GM18909 (cell line): ENCODE results near the gene MUC20.
"Not testable (repeated sequence)": the region's sequence is repeated elsewhere in the genome, so short reads cannot be mapped to it uniquely, and the experiment has no call there.

ENCODE experiments used
- ATAC-seq: cut with Tn5 transposase; IDR thresholded peaks from one replicate; pipeline ENCODE4 v1.9.1; 2021; ENCODE audit warnings: mild to moderate bottlenecking; ENCODE audit not compliant: unreplicated experiment, poor library complexity

MUC20 gene

DNA sequence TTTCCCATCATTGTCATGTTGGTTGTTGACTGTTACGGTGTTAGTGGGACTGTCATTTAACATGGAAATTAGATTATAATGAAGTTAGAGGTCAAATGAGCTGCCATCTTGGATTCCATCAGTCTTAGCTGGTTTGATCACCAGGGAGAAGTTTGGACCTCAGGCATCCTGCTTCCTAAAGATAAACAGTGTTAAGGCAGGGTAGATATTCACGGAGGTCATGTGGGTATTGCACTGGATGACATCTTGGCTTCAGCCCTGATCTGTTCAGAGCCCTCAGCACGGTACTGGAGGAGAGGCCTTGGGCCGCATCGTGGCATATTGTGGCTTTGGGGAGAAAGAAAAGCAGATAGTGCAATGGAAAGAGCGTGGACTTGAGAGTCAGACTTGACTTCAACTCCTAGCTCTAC lies 11.1 kb upstream of the MUC20 start:
- ATAC-seq, result no peak

DNA sequence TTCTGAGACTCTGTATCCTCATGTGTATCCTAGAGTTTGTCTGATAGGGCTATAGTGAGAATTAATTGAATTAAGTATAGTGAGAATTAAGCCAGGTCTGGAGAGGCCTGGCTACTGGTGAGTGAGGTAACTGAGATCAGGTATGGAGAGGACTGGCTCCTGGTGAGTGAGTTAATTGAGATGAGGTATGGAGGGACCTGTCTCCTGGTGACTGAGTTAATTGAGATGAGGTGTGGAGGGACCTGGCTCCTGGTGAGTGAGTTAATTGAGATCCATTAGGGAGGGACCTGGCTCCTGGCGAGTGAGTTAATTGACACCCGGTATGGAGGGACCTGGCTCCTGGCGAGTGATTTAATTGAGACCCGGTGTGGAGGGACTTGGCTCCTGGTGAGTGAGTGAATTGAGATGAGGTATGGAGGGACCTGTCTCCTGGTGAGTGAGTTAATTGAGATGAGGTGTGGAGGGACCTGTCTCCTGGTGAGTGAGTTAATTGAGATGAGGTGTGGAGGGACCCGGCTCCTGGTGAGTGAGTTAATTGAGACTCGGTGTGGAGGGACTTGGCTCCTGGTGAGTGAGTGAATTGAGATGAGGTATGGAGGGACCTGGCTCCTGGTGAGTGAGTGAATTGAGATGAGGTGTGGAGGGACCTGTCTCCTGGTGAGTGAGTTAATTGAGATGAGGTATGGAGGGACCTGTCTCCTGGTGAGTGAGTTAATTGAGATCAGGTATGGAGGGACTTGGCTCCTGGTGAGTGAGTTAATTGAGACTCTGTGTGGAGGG lies 10.5 kb upstream of the MUC20 start:
- not testable (repeated sequence) for ATAC-seq

DNA sequence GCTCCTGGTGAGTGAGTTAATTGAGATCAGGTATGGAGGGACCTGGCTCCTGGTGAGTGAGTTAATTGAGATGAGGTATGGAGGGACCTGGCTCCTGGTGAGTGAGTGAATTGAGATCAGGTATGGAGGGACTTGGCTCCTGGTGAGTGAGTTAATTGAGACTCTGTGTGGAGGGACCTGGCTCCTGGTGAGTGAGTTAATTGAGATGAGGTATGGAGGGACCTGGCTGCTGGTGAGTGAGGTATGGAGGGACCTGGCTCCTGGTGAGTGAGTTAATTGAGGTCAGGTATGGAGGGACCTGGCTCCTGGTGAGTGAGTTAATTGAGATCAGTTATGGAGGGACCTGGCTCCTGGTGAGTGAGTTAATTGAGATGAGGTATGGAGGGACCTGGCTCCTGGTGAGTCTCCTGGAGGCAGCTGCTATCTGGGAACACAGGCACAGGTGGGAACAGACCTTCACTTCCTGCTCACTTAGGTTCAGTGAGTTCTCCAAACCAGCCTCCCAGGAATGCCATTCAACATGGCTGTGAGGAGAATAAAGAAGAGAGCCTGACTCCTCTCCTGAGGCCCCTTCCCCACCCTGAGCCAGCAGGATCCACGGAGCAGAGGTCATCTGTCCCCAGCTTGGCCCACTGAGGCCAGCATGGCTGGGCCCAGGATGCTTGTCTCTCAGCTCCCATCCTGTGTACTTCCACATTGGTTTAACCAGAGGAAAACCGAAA lies 9.5 kb upstream of the MUC20 start:
- ATAC-seq, result not testable (repeated sequence)

DNA sequence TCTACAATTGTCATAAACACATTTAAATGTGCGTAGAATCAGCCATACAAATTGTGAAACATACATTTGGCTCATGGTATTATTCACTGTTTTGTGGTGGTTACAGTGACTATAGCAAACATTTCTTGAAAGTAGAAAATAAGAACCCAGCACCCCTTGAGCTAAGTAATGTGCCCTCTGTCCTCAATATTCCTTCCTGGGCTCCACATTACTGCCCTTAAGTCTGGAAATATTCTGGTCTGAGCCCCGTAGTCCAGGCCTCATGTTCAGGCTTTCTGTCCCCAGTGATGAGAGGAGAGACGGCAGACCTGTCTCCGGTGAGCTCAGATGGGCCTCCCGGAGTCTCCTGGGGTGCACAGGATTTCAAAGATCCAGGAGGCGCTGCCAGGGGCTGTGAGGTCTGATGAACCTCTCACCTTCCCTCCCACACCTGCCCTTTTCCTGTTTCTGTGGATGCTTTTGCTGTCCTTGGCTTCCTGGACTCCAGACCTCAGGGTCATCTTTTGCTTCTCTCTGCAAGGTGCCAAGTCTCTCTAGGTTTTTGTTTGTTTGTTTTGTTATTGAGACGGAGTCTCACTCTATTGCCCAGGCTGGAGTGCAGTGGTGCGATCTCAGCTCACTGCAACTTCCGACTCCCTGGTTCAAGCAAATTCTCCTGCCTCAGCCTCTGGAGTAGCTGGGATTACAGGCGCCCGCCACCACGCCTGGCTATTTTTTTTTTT lies 8.8 kb upstream of the MUC20 start:
- no peak for ATAC-seq

DNA sequence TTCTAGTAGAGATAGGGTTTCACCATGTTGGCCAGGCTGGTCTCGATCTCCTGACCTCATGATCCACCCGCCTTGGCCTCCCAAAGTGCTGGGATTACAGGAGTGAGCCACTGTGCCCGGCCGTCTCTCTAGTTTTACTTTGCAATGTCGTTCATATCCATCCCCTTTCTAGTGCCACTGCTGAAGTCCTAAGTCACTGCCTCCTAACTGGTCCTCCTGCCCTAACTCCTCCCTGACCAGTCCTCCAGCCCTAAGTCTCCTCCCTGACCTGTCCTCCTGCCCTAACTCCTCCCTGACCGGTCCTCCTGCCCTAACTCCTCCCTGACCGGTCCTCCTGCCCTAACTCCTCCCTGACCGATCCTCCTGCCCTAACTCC lies 8.3 kb upstream of the MUC20 start:
- not testable (repeated sequence) for ATAC-seq

DNA sequence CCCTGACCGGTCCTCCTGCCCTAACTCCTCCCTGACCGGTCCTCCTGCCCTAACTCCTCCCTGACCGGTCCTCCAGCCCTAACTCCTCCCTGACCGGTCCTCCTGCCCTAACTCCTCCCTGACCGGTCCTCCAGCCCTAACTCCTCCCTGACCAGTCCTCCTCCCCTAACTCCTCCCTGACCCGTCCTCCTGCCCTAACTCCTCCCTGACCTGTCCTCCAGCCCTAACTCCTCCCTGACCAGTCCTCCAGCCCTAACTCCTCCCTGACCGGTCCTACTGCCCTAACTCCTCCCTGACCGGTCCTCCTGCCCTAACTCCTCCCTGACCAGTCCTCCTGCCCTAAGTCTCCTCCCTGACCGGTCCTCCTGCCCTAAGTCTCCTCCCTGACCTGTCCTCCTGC lies 7.6 kb upstream of the MUC20 start:
- ATAC-seq, result not testable (repeated sequence)

DNA sequence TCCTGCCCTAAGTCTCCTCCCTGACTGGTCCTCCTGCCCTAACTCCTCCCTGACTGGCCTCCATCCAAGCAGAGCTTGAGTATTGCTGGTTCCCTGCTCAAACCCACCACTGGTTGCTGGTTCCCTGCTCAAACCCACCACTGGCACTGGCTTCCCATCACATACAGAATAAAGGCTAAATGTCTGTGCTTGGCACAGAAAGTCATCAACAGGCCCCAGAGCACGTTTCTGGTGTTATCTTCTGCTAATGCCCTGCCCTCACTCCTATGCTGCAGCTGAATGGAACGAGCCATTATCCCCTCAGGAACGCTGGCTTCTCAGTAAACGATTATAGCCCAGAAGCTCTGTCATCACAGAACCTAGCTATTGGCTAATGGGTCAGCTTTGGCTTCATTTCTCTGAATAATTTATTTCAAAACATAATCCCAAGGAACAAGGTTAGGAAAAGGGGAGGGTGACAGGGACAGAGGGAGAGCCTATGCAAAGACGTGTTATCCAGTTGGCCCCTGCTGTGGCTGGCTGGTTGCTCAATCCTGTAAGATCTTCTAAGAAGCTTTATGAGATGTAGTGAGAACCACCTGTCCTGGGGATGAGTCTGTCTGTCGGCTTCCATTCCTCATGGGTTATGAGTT lies 6.3 kb upstream of the MUC20 start:
- ATAC-seq, result no peak

DNA sequence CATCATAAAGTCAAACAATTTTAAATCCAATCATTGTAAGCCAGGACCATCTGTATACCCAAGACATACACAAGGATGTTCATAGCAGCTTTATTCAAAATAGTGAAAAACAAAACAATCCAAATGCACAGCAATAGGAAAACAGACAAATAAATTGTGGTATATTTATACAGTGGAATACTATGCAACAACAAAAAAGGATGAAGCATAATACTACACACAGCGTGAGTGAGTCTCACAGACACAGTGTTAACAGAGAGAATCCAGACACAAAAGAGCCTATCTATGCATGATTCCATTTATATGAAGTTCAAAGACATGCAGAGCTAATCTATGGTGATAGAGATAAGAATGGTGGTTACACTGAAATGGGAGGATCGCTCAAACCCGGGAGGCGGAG lies 5.6 kb upstream of the MUC20 start:
- ATAC-seq, result no peak

DNA sequence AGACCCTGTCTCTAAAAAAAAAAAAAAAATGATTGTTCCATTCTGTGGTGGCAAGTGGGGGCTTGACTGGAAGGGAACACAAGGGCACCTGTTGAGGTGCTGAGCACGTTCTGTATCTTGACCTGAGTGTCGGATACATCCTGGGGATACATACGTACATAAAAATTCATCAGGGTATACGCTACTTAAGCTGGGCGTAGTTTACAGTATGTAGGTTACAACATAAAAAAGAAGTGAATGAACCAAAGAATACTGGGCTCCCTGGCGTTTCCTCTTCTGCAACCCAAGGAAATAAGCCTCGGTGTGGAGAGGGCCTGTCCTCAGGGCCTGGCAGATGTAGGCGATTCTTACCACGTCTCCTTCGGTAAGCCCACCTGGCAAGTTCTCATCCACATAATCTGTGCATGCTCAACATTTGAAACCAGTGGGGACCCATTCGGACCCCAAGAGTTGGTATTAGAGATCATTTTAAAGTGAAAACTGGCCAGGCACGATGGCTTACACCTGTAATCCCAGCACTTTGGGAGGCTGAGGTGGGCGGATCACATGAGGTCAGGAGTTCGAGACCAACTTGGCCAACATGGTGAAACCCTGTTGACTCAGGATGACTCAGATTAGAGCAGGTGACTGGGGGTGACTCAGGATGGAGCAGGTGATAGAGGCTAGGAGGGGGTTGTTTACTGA lies 5.1 kb upstream of the MUC20 start:
- ATAC-seq, result no peak

DNA sequence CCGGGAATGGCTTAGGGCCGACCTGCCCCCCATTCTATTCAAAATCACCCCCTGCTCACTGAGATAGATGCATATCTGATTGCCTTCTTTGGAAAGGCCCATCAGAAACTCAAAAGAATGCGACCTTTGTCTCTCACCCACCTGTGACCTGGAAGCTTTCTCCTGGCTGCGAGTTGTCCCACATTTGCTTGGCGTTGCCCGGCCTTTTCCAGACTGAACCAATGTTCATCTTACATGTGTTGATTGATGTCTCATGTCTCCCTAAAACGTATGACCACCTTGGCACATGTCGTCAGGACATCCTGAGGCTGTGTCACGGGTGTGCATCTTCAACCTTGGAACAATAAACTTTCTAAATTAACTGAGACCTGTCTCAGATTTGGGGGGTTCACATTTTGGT lies 3.4 kb upstream of the MUC20 start:
- ATAC-seq, result no peak

DNA sequence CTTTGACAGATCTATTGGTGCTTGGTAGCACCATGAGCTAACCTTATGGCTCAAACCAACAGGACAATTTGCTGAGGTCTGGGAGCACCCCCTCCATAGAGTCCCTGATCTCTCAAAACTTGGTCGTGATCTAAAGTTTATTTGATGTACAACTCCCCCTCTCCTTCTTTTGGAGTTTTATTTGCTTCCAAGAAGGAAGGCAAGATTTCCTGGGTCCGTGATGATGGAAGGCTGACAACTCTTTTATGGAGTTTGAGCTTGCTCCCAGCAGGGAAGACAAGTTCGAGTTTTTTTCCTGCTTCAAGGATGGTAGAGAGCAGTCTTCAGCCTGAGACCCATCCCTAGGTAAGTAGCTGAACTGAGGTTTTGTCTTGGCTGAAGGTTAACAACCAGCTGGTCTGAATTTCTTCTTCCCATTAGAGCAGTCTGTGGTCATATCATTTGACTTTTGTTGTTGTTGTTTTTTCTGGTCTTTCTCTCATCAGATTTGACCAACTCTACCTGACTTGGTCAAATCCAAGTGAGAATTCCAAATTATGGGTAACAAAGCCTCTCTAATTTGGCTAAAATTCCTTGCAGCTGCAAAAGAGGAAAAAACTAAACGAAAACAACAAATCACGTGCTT lies 2.8 kb upstream of the MUC20 start:
- ATAC-seq, result no peak

DNA sequence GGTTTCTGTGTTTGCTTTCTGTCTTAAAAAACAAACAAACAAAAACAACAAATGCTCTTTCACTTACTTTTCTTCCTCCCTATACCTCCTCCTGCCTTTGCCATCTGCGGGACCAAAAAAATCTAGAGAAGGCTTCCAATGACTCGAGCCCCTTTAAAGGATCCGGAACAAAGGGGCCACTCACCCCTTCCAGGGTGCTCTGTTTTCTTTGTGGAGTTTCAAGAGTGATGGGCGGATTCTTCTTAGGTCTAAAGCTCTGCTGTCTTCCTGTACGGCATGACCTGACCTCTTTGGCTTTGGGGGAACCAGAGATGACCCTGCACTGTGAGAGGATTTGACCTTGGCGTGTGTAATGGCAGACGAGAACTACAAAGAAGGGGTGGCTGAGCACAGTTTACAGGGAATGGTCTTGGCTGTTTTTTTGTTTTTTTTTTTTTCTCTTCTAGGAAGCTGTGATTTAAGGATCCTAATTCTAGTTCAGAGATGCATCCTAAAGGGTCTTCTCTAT lies 2.2 kb upstream of the MUC20 start:
- no peak for ATAC-seq

DNA sequence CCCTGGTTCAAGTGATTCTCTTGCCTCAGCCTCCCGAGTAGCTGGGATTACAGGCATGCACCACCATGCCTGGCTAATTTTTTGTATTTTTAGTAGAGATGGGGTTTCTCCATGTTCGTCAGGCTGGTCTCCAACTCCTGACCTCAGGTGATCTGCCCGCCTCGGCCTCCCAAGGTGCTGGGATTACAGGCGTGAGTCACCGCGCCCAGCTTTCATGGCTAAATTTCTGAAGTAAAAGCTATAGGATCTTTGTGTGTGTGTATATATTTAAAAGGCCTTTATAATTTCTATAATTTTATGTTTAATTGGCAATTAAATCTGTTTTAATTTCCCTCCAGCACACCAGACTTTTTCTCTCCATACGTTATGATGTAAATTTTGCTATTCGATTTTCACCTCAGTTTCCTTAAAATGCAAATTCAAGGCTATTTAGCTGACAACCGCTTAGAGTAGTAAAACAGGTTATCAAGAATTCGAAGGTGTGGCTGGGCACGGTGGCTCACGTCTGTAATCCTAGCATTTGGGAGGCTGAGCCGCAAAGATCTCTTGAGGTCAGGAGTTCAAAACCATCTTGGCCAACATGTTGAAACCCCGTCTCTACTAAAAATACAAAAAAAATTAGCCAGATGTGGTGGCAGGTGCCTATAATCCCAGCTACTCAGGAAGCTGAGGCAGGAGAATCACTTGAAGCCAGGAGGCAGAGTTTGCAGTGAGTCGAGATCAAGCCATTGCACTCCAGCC lies 1.1 kb upstream of the MUC20 start:
- ATAC-seq, result not testable (repeated sequence)

DNA sequence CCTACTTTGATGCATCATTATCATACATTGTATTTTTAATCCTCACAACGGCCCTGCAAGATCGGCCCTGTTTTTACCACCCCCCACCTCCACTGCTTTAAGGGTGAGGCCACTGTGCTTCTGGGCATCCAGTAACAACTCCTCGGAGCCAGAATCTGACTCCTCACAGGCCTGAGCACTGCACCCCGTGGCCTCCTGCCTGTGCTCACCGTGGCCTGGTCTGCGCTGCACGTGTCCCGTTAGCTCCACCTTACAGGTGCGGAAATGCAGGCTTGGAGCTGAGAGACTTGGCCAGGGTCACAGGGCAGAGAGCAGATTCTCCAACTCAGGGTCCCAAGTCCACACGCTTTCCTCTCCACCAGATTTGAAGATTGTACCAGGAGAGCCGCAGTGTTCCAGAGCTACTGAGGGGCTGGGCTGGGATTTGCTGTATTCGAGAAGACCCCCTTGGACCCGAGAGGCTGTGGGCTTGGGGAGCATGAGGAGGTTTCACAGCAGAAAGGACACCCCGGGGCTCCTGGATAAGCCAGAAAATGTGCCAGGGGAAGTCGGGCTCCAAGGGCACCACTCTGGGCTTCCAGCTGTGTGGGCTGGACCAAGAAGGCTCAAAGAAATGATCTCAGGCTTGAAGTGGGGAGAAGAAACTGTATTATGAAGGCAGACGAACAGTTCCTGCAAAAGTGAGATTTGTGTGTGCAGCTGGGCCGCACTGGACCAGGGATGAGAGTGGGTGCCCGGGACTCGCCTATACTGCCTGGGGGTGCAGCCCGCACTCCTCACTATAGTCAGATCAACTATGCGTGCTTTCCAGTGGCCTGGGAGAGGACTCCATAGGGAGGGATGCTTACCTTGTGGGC lies 1.6 kb downstream of the MUC20 start:
- ATAC-seq, result not testable (repeated sequence)

DNA sequence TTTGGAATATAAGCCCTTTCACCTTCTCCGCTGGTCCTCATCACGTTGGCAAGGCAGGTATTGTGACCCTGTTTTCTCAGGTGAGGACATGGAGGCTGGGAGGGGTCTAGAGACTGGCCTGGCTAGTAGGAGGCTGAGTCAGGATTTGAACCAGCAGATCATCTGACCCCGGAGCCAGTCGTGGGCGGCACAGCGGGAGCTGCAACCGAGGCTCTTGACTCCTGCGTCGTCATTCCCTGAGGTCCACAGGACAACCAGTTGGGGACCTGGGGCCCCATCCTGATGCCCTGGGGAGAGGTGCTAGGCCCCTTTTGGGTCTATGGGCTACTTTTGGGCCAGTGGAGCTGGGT lies 2.2 kb downstream of the MUC20 start:
- not testable (repeated sequence) for ATAC-seq

DNA sequence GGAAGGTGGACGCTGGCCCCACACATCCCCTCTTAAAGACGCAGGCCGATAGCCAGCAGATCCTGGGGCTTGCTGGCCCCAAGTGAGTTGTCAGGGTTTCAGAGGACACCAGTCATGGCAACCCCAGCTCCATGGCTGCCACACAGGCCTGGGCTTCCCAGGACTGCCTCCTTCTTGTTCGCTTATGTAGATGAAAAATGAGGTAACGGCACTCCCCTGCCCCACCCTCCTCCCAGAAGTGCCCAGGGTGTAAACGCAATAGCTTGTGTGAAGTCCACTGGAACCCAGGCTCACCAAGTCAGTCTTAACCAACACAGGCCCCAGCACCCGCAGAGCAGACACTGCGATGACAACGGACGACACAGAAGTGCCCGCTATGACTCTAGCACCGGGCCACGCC lies 3.6 kb downstream of the MUC20 start:
- ATAC-seq, result not testable (repeated sequence)

DNA sequence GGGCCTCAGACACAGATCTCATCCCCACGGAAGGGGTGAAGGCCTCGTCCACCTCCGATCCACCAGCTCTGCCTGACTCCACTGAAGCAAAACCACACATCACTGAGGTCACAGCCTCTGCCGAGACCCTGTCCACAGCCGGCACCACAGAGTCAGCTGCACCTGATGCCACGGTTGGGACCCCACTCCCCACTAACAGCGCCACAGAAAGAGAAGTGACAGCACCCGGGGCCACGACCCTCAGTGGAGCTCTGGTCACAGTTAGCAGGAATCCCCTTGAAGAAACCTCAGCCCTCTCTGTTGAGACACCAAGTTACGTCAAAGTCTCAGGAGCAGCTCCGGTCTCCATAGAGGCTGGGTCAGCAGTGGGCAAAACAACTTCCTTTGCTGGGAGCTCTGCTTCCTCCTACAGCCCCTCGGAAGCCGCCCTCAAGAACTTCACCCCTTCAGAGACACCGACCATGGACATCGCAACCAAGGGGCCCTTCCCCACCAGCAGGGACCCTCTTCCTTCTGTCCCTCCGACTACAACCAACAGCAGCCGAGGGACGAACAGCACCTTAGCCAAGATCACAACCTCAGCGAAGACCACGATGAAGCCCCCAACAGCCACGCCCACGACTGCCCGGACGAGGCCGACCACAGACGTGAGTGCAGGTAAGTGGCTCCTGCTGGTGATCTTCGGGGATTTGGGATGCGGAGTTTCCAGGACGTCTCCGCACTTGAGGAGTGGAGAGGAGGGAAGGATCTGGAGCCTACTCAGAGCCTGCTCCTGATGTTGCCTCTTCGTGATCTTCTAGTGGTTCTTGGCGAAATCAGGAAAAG lies 5.3 kb downstream of the MUC20 start:
- not testable (repeated sequence) for ATAC-seq
